ENCODE measurements around the gene TTPAL.

- TF ChIP-seq SIN3A (IDR thresholded peaks at IDR 0.05; ENCODE audit: low read depth) (no peak), CEBPB (IDR thresholded peaks at IDR 0.05; ENCODE audit: low read depth) (no peak), EZH2phosphoT487 (IDR thresholded peaks at IDR 0.05; ENCODE audit: borderline replicate concordance) (no peak), POLR2A (IDR thresholded peaks at IDR 0.05; ENCODE audit: borderline replicate concordance, extremely low read depth, insufficient read depth, insufficient read length) (no peak), EZH2 (IDR thresholded peaks at IDR 0.05) (no peak), YY1 (IDR thresholded peaks at IDR 0.05; ENCODE audit: extremely low read depth, insufficient replicate concordance, low read depth, low read length) (no peak), ZNF274 (IDR thresholded peaks at IDR 0.05; ENCODE audit: low read depth, low read length) (no peak), CTCF (IDR thresholded peaks at IDR 0.05 in 2 of 3, conservative IDR thresholded peaks at IDR 0.05 in 1 of 3; ENCODE audit: borderline replicate concordance in 1 of 3, insufficient read depth in 1 of 3, low read depth in 2 of 3, low read length in 2 of 3) (no peak), ZFX (IDR thresholded peaks at IDR 0.05) (no peak), REST (IDR thresholded peaks at IDR 0.05; ENCODE audit: low read depth) (no peak), MAX (IDR thresholded peaks at IDR 0.05) (no peak), JUND (IDR thresholded peaks at IDR 0.05) (no peak)
Observed at GRCh38 chr20:44523746-44524145, 48.1 kb downstream of the TTPAL start.

All from HCT116 (cell line).